ENCODE results near the gene TMTC4.
A peak's percentile ranks its signal among the peaks of the same experiment; 100 is the strongest.
"Not testable (repeated sequence)": the region's sequence is repeated elsewhere in the genome, so short reads cannot be mapped to it uniquely, and the experiment has no call there.

Gene TMTC4

DNA sequence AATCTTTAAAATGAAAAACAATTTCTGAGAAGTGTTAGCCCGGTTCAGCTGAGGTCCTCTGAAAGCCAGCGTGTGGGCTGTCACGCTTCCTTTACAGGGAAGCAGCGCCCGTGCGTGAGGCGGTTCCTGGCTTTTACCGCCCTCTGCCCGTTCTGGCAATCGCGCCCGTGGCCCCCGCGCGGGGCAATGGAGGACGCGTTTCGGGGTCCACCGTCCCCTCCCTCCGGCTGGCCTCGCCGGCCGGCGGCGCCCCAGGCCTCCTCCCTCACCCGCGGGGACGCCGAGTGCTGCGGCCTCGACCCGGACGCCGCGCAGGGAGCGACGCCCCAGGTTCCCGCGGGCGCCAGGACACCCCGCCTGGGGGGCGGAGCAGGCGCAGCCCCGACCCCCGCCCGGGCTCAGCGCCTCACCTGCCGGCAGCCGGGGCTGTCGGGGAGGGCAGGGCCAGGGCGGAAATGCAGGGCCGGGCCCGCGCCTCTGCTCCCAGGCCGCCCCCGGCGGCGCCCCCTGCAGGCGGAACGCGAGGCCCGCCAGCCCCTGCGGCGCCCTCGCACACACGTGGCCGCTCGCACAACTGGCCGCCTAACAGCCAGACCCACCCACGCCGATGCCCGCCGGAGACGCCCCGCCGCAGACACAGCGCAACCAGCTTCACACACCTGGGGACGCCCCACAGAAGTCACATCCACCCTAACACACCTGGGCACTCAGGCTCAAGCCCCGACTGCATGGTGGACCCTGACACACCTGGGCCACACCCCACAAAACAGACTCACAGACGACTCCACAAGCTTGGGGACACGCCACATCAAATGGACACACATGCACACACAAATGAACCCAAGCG, 86.0 kb downstream of the TMTC4 start, which contains the start of gene GGACT:
Gene GGACT (minus strand): TSS at position 459 of the 847 bp plus-strand sequence. CDS start 56,198 bp downstream, outside the sequence.
- peak within 1 kb of the TSS; percentile 55 for H3K4me3 ChIP-seq (ENCODE audit: low read depth, low read length)
- TF ChIP-seq, protein P1, sequence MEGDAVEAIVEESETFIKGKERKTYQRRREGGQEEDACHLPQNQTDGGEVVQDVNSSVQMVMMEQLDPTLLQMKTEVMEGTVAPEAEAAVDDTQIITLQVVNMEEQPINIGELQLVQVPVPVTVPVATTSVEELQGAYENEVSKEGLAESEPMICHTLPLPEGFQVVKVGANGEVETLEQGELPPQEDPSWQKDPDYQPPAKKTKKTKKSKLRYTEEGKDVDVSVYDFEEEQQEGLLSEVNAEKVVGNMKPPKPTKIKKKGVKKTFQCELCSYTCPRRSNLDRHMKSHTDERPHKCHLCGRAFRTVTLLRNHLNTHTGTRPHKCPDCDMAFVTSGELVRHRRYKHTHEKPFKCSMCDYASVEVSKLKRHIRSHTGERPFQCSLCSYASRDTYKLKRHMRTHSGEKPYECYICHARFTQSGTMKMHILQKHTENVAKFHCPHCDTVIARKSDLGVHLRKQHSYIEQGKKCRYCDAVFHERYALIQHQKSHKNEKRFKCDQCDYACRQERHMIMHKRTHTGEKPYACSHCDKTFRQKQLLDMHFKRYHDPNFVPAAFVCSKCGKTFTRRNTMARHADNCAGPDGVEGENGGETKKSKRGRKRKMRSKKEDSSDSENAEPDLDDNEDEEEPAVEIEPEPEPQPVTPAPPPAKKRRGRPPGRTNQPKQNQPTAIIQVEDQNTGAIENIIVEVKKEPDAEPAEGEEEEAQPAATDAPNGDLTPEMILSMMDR (IDR thresholded peaks at IDR 0.05; ENCODE audit: low read depth, low read length), result peak; percentile 57

DNA sequence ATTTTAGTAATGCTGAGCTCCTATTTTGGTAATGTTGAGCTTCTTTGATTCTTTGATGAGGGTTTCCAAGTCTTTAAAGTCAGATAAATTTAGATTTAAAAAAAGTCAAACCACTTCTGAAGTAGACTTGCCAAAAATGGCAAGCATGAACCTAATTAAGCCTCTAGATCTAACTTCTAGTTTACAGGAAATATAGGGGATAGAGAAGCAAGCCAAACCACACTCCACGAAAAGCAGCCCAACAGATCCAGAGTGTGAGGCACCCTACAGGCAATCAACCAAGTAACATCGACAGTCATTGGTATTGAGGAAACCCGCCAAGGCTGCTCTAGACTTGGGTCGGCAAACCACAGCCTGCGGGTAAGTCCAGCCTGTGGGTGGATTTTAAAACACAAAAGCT, 89.7 kb downstream of the TMTC4 start:
- no peak overlapping the region for H3K4me3 ChIP-seq (ENCODE audit: low read depth, low read length)
- TF ChIP-seq, protein P1 (IDR thresholded peaks at IDR 0.05; ENCODE audit: low read depth, low read length), result no peak

DNA sequence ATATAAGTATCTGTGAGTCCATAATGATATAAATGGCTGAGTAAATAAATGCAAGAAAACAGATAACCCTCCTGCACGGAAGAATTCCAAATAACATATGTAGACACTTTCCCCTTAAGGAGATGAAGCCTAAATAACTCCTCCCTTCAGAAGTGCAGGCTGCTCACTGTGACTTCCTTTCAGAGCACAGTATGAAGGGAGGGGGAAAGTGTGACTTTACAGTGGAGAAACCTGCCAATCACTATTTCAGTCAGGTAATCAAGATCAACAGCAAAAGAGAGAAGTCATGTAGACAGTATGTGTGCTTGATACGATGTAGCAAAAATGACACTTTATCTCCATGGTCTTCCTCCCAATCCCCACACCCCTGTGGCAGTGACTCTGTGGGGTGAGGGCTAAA, 93.1 kb downstream of the TMTC4 start:
- TF ChIP-seq, protein P1 (IDR thresholded peaks at IDR 0.05; ENCODE audit: low read depth, low read length), result no peak
- no peak overlapping the region for H3K4me3 ChIP-seq (ENCODE audit: low read depth, low read length)

DNA sequence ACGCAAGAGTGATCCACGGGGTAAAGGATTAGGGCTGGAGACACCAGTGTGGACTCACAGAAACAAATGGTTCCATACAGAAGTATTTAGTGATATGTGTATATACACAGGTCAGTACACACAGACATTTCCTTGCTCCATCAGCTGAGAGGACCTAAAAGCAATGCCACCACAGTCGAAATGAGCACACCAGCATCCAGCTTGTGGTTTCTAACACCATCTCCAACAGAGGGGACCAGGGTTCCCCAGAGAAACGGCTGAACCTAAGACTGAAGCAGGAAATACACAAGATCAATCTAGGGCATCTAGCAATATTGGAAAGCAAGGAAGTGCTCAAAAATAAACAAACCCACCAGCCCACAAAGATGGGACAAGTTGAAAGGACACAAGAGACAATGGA, 93.6 kb downstream of the TMTC4 start:
- TF ChIP-seq, protein P1 (IDR thresholded peaks at IDR 0.05; ENCODE audit: low read depth, low read length), result no peak
- H3K4me3 ChIP-seq (ENCODE audit: low read depth, low read length), result no peak overlapping the region

DNA sequence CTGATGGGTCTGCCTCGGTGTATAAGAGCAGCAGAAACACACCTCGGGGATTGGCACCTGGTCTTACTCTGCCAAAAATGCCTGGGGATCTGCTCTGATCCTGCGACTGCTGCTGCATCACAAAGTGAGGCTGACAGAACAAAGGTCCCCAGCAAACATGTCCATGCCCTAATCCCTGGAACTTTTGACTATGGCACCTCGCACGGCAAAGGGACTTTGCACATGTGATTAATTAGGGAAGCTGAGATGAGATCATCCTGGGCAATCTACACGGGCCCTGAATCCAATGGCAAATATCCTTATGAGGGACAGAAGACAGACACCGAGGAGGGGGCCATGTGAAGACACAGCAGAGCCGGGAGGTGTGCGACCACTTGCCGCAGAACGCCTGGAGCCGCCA, 94.5 kb downstream of the TMTC4 start:
- no peak overlapping the region for H3K4me3 ChIP-seq (ENCODE audit: low read depth, low read length)
- TF ChIP-seq, protein P1 (IDR thresholded peaks at IDR 0.05; ENCODE audit: low read depth, low read length), result no peak

DNA sequence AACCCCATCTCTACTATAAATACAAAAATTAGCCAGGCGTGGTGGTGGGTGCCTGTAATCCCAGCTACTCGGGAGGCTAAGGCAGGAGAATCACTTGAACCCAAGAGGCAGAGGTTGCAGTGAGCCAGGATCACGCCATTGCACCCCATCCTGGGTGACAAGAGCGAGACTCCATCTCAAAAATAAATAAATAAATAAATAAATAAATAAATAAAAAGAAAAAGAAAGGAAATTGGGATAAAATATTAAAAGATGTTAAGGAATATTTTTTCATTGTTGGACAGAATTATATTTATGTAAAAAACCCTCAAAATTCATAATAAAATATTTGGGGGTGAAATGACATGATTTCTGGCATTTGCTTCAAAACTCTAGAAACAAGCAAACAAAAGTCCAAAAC, 97.4 kb downstream of the TMTC4 start:
- not testable (repeated sequence) for H3K4me3 ChIP-seq (ENCODE audit: low read depth, low read length)

DNA sequence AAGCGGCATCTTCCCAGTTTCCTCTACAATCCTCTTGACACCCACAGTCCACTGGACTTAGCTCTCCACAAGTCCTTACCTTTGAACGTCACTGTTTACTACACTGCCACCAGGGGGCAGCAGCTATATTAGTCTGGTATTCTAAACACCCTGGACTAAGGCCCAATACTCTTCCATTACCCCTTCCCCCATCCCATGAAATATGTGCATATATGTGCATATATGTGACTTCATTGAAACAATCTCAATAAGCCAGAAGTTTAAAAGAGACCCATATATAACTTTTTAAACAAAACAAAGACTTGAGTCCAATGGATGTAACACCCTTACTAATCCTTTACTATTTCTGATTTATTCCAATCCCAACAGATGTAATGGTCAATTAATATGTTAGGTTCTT, 101.5 kb downstream of the TMTC4 start:
- TF ChIP-seq, protein P1 (IDR thresholded peaks at IDR 0.05; ENCODE audit: low read depth, low read length), result peak; percentile 71
- no peak overlapping the region for H3K4me3 ChIP-seq (ENCODE audit: low read depth, low read length)

Measured in WI38 (cell line).